Upper lobe of left lung (tissue), 6 donors: ENCODE data around the gene RPL9. TPM values are rescaled to one million over a fixed set of nuclear protein-coding genes. Genes with fewer than 3 reads are reported as not detected.

ENCODE experiments used
- ATAC-seq, 2 donors: fragments of 200-7000 bp; cut with Tn5 transposase; one replicate each; pipeline ENCODE4 v1.9.1; 2022; ENCODE audit warnings: mild to moderate bottlenecking in 2 of 2, moderate library complexity in 2 of 2; ENCODE audit not compliant: low FRiP score in 2 of 2
- DNase-seq, 2 donors: peaks; one replicate each; pipeline ENCODE4 v3.0.0-alpha.2; 2019 to 2020
- H3K27ac ChIP-seq, 4 donors: fragments of 200-600 bp; sonication (generic); one replicate each; pipeline ENCODE4 v1.5.1; 2016 to 2019
- H3K27me3 ChIP-seq, 4 donors: fragments of 200-600 bp; sonication (generic); one replicate each; pipeline ENCODE4 v1.5.1; 2017 to 2019
- H3K36me3 ChIP-seq, 4 donors: fragments of 200-600 bp; sonication (generic); one replicate each; pipeline ENCODE4 v1.5.1; 2016 to 2019
- H3K4me1 ChIP-seq, 4 donors: fragments of 200-600 bp; sonication (generic); one replicate each; pipeline ENCODE4 v1.5.1; 2018 to 2019
- H3K4me3 ChIP-seq, 4 donors: fragments of 200-600 bp; sonication (generic); one replicate each; pipeline ENCODE4 v1.5.1; 2017 to 2019; ENCODE audit warnings: mild to moderate bottlenecking in 2 of 4, moderate library complexity in 1 of 4
- H3K9me3 ChIP-seq, 4 donors: fragments of 200-600 bp; sonication (generic); one replicate each; pipeline ENCODE4 v1.5.1; 2018 to 2019
- EP300 ChIP-seq, 4 donors: sonication (generic); formaldehyde crosslinking; IDR thresholded peaks; one replicate each; pipeline ENCODE4 v1.5.1; 2017; ENCODE audit warnings: antibody characterized with exemption in 4 of 4, control low read depth in 2 of 4
- POLR2A ChIP-seq, 4 donors: fragments of 450-650 bp; IDR thresholded peaks; one replicate each; pipeline ENCODE4 v1.5.1; 2016 to 2017; ENCODE audit warnings: antibody characterized with exemption in 4 of 4, mild to moderate bottlenecking in 2 of 4
- POLR2AphosphoS5 ChIP-seq, 2 donors: sonication (generic); formaldehyde crosslinking; IDR thresholded peaks; one replicate each; pipeline ENCODE4 v1.5.1; 2017; ENCODE audit warnings: antibody characterized with exemption in 2 of 2
- WGBS, 2 donors: methylation state at CpG; one replicate each; pipeline ENCODE4 v1.1.5; 2017 to 2018; 5-methylcytosine and 5-hydroxymethylcytosine counted together
- total RNA-seq, 6 donors: library from RNA; depleted of rRNA in 4 of 6; stranded (reverse); fragments of >200 nt in 4 of 6; gene quantifications; one replicate each; pipeline versions ENCODE4 v1.1.0 to v1.2.1, GENCODE V29; 2016 to 2021
- TF ChIP-seq, protein P1 (sequence below), 6 experiments: fragments of 450-650 bp in 4 of 6; fragments of 200-600 bp in 2 of 6; sonication (generic) in 2 of 6; IDR thresholded peaks; one replicate each; pipeline ENCODE4 v1.5.1; 2016 to 2019; ENCODE audit warnings: antibody characterized with exemption in 6 of 6
- donor health status: DM: no; HTN: no; CAD: no; lungs with moderate emphysema.
- donor health status: DM: no; HTN: yes; CAD: no; lungs with severe emphysema.

RPL9 gene
- total RNA-seq, 6 donors from 2014 or later, result 743 to 2,200 (median 1,155) TPM

DNA sequence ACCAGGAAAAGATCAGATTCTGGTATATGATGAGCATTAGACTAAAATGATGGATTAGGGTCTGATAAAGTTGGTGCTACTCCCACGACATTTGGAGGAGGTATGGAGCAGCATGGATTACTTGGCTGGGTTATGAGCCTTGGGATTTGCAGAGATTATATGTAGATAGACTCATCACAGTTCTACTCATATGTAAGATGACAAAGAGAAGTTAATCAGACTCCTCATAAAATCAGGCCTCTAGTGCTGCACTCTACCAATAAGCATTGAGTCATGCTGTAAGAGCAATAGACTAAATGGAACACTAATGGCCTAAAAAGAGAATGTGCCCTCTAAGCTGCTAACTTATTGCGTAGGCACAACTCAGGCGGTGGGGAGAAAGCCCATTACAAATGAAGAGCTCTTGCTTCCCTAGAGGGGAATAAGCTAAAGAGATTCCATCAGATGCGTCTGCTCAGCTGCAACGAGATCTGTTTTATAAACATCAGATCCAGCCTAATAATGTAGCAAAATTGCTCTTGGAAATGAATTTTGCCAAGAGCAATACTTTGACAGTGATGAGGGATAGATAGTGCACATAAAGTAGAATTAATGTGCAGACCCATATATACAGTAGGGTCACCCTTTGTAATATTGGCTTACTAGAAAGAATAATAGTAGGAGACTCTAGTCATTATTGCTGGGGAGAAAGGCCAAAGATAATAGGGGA lies 17.6 kb upstream of the RPL9 start:
- no peaks in the 10 kb centered on the region for H3K9me3 ChIP-seq
- no peaks in the 10 kb centered on the region for H3K27me3 ChIP-seq
- no peak for TF ChIP-seq POLR2A (IDR thresholded peaks at IDR 0.05)
- TF ChIP-seq, protein P1, sequence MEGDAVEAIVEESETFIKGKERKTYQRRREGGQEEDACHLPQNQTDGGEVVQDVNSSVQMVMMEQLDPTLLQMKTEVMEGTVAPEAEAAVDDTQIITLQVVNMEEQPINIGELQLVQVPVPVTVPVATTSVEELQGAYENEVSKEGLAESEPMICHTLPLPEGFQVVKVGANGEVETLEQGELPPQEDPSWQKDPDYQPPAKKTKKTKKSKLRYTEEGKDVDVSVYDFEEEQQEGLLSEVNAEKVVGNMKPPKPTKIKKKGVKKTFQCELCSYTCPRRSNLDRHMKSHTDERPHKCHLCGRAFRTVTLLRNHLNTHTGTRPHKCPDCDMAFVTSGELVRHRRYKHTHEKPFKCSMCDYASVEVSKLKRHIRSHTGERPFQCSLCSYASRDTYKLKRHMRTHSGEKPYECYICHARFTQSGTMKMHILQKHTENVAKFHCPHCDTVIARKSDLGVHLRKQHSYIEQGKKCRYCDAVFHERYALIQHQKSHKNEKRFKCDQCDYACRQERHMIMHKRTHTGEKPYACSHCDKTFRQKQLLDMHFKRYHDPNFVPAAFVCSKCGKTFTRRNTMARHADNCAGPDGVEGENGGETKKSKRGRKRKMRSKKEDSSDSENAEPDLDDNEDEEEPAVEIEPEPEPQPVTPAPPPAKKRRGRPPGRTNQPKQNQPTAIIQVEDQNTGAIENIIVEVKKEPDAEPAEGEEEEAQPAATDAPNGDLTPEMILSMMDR (IDR thresholded peaks at IDR 0.05), result no peak
- no peak for TF ChIP-seq EP300 (IDR thresholded peaks at IDR 0.05)
- TF ChIP-seq POLR2AphosphoS5 (IDR thresholded peaks at IDR 0.05), result no peak
- H3K4me1 ChIP-seq, result no peaks in the 10 kb centered on the region
- ATAC-seq (no peak), DNase-seq (no peak)
- no peak overlapping the region for H3K27ac ChIP-seq
- 91 to 95% methylated on average over 5 of the region's 5 CpGs for WGBS, 2 donors
- H3K36me3 ChIP-seq, result peaks cover 0 to 28% (median 5%) of the 10 kb centered on the region in 4 donors
- H3K4me3 ChIP-seq, result no peak overlapping the region

DNA sequence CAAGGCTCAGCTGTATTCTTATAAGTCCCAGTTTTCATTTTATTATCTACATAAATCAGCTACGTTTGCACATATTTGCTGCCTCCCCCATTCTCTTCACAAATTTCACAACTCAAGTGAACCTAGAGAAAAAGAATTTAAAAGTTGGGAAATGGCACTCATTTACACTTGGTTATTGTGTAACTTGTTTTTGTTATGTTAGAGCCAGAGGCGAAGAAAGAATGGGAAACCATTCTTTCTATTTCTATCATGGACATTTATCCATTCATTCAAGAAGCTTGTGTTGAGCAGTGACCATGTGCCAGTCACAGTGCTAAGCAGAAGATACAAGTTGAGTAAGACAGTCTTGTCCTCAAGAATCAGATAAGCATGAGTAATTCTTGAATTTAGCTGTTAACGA lies 13.7 kb upstream of the RPL9 start:
- TF ChIP-seq EP300 (IDR thresholded peaks at IDR 0.05), result no peak
- ATAC-seq, result no peak
- Histone ChIP-seq H3K4me1 (peaks cover 0 to 9% (median 2%) of the 10 kb centered on the region in 4 donors), H3K4me3 (no peak overlapping the region), H3K36me3 (peaks cover 0 to 26% (median 7%) of the 10 kb centered on the region in 4 donors), H3K27ac (no peak overlapping the region), H3K27me3 (no peaks in the 10 kb centered on the region), H3K9me3 (no peaks in the 10 kb centered on the region)
- no peak for DNase-seq
- WGBS, 2 donors, result 76 to 82% methylated on average over 3 of the region's 3 CpGs

DNA sequence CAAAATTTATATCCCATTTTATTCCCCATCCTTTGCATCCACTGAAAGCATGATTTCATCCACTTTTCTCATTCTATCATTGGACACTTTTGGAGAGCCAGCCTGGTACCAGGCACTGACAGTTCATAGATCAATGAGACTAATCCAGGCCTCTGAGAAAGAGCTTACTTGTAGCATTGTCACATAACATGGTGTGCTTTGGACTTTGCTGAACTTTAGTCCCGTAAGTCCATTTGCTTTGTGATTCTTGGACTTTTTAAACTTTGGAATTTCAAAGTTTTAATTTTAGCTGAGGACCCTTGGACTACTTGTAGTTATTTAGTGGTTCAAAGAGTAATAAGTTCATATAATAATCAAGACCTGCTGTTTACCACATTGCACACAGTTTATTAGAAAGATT lies 11.7 kb upstream of the RPL9 start:
- ATAC-seq, result no peak
- TF ChIP-seq EP300 (IDR thresholded peaks at IDR 0.05) (no peak), POLR2A (IDR thresholded peaks at IDR 0.05) (no peak)
- TF ChIP-seq, protein P1 (IDR thresholded peaks at IDR 0.05), result no peak
- Histone ChIP-seq H3K4me1 (peaks cover 0 to 9% (median 2%) of the 10 kb centered on the region in 4 donors), H3K36me3 (peaks cover 0 to 30% (median 4%) of the 10 kb centered on the region in 4 donors), H3K9me3 (no peaks in the 10 kb centered on the region), H3K27me3 (no peaks in the 10 kb centered on the region), H3K27ac (no peak overlapping the region), H3K4me3 (no peak overlapping the region)
- no peak for DNase-seq
- WGBS, 2 donors, result 96 to 100% methylated on average over 1 of the region's 1 CpG

DNA sequence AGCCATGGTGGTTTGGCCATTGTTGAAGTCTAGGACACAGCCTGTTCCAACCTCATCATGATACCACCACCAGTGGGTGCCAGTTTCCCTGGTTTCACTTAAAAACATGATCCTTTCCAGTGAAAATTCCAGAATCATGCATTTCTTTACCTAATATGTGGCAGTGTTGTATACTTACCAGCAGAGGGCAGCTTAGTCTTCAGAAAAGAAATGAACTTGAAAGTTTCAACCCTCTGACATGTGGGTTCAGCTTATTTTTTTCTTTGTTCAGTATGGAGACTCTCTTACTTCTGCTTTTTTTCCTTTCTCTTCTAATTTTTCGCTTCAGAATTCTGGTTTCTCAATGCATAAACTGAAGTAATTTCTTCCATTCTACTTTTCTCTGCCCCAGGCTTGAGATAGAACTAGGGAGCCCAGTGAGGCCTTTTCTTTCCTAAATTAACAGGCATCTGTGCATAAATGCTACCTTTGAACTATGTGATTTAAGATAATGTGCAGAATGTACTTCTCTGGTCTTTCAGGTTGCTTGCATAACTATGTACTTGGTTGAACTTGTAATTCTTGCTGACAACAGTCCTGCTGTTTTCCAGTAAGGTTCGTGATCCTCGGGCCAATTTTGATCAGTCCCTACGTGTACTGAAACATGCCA lies 10.8 kb upstream of the RPL9 start:
- H3K4me1 ChIP-seq, result peaks cover 0 to 9% (median 2%) of the 10 kb centered on the region in 4 donors
- H3K4me3 ChIP-seq, result no peak overlapping the region
- H3K9me3 ChIP-seq, result no peaks in the 10 kb centered on the region
- WGBS, 2 donors, result 64 to 65% methylated on average over 4 of the region's 4 CpGs
- ATAC-seq (peak; percentile 82 to 95), DNase-seq (peak in 1 of 2 donors; percentile 28)
- H3K36me3 ChIP-seq, result peaks cover 0 to 39% (median 8%) of the 10 kb centered on the region in 4 donors
- H3K27ac ChIP-seq, result peak overlapping the region in 2 of 4 donors; percentile 6 to 59
- TF ChIP-seq, protein P1 (IDR thresholded peaks at IDR 0.05), result peak; percentile 64 to 87 (median 78)
- TF ChIP-seq POLR2AphosphoS5 (IDR thresholded peaks at IDR 0.05), result no peak
- no peak for TF ChIP-seq EP300 (IDR thresholded peaks at IDR 0.05)
- no peak for TF ChIP-seq POLR2A (IDR thresholded peaks at IDR 0.05)
- no peaks in the 10 kb centered on the region for H3K27me3 ChIP-seq

DNA sequence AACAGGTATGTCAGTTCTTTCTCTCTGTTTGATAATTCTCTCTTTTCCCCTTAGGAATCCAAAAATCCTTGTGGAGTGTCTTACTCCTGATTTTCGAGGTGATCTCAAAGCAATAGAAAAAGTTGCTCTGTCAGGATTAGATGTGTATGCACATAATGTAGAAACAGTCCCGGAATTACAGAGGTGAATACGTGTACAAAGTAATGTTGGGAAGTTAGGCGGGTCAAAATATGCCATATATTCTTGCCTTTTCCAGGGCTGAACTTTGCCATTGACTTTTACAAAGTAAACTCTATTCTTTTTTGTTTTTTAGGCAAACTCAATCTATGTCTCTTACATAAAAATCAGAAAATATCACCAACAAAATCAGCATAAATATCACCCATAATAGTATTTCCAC lies 8.7 kb upstream of the RPL9 start:
- peaks cover 6 to 45% (median 17%) of the 10 kb centered on the region in 4 donors for H3K36me3 ChIP-seq
- no peaks in the 10 kb centered on the region for H3K27me3 ChIP-seq
- TF ChIP-seq POLR2AphosphoS5 (IDR thresholded peaks at IDR 0.05), result no peak
- TF ChIP-seq POLR2A (IDR thresholded peaks at IDR 0.05), result no peak
- TF ChIP-seq EP300 (IDR thresholded peaks at IDR 0.05), result no peak
- TF ChIP-seq, protein P1 (IDR thresholded peaks at IDR 0.05), result no peak
- no peak for DNase-seq
- peaks cover 0 to 9% (median 2%) of the 10 kb centered on the region in 4 donors for H3K4me1 ChIP-seq
- H3K9me3 ChIP-seq, result no peaks in the 10 kb centered on the region
- H3K27ac ChIP-seq, result no peak overlapping the region
- WGBS, 2 donors, result 90 to 93% methylated on average over 4 of the region's 4 CpGs
- H3K4me3 ChIP-seq, result no peak overlapping the region
- no peak for ATAC-seq
